ENCODE measurements around the gene PLXNA2.

Gene PLXNA2

DNA sequence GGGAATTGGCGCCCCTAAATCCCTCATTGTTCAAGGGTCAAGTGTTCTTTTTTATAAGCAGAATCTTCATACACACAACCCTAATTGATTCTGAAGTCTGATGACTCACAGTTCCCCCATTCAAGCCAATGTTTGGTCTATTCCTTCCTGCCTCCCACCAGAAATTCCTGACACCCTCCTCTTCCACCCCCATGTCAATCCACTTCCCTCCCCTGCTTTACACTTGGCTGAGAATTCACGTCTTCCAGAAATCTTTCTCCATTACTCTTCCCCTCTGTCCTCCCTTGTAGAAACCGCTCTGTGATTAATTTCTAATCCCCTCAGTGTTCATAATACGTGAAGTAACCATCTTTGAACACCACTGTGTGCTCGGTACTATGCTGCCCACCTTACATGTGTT is 257.0 kb downstream of the PLXNA2 start:
- no peak overlapping the region for H3K9ac ChIP-seq (ENCODE audit: low read depth, low read length)
- H3K36me3 ChIP-seq (ENCODE audit: insufficient read depth, low read length), result no peaks in the 10 kb centered on the region
- no peaks in the 10 kb centered on the region for H3K9me3 ChIP-seq (ENCODE audit: control insufficient read depth, insufficient read depth, low read length)
- no peaks in the 10 kb centered on the region for H3K4me1 ChIP-seq (ENCODE audit: insufficient read depth, low read length)

GRCh38 chr1:207985996-207986395 is 258.2 kb downstream of the PLXNA2 start:
- no peaks in the 10 kb centered on the region for H3K36me3 ChIP-seq (ENCODE audit: insufficient read depth, low read length)
- H3K9me3 ChIP-seq (ENCODE audit: control insufficient read depth, insufficient read depth, low read length), result no peaks in the 10 kb centered on the region

GRCh38 chr1:207984831-207985572 is 259.2 kb downstream of the PLXNA2 start:
- H3K4me1 ChIP-seq (ENCODE audit: insufficient read depth, low read length), result no peaks in the 10 kb centered on the region
- no peaks in the 10 kb centered on the region for H3K9me3 ChIP-seq (ENCODE audit: control insufficient read depth, insufficient read depth, low read length)
- H3K9ac ChIP-seq (ENCODE audit: low read depth, low read length), result no peak overlapping the region
- no peaks in the 10 kb centered on the region for H3K36me3 ChIP-seq (ENCODE audit: insufficient read depth, low read length)

More at GRCh38 chr1:207985996-207986395, 258.2 kb downstream of the PLXNA2 start:
- no peaks in the 10 kb centered on the region for H3K4me1 ChIP-seq (ENCODE audit: insufficient read depth, low read length)
- H3K9ac ChIP-seq (ENCODE audit: low read depth, low read length), result no peak overlapping the region

DNA sequence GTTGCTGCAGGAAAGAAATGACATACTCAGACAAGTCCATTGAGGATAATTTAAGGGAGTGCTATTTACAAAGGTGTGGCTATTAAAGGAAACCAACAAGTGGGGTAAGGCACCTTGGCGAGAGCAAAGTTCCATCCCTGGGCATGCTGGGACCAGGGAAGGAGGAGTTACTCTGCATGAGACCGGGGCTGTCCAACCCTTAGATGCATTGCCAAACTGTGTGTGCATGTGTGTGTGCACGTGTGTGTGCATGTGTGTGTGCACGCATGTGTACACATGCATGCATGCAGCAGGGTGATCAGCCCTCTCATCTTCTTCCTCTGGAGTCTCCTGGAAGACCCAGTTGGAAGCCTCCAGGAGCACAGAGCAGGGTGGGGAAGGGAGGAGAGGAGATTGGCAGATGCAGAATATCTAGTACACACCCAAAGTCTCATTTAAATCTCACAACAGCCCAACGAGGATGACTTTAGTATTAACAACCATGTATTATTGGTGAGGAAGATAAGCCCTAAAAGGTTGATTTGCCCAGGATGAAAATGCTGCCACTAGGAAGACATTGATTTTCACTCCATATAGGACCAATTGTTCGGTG is 261.0 kb downstream of the PLXNA2 start:
- Histone ChIP-seq H3K4me1 (ENCODE audit: insufficient read depth, low read length) (no peaks in the 10 kb centered on the region), H3K36me3 (ENCODE audit: insufficient read depth, low read length) (no peaks in the 10 kb centered on the region), H3K9ac (ENCODE audit: low read depth, low read length) (no peak overlapping the region), H3K9me3 (ENCODE audit: control insufficient read depth, insufficient read depth, low read length) (no peaks in the 10 kb centered on the region)

GRCh38 chr1:207981976-207982375 is 262.2 kb downstream of the PLXNA2 start:
- Histone ChIP-seq H3K36me3 (ENCODE audit: insufficient read depth, low read length) (no peaks in the 10 kb centered on the region), H3K4me1 (ENCODE audit: insufficient read depth, low read length) (no peaks in the 10 kb centered on the region), H3K9me3 (ENCODE audit: control insufficient read depth, insufficient read depth, low read length) (no peaks in the 10 kb centered on the region), H3K9ac (ENCODE audit: low read depth, low read length) (no peak overlapping the region)

DNA sequence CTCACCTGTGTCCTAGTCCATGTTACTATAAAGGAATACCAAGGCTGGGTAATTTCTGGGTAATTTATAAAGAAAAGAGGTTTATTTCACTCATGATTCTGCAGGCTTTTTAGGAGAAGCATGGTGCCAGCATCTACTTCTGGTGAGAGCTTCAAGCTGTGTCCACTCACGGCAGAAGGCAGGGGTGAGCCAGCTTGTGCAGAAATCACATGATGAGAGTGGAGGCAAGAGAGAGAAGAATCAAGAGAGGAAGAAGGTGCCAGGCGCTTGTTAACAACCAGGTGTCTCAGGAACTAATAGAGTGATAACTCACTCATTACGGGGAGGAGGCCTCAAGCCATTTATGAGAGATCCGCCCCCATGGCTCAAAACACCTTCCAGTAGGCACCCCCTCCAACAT is 265.7 kb downstream of the PLXNA2 start:
- Histone ChIP-seq H3K4me1 (ENCODE audit: insufficient read depth, low read length) (no peaks in the 10 kb centered on the region), H3K9me3 (ENCODE audit: control insufficient read depth, insufficient read depth, low read length) (no peaks in the 10 kb centered on the region), H3K36me3 (ENCODE audit: insufficient read depth, low read length) (no peaks in the 10 kb centered on the region), H3K9ac (ENCODE audit: low read depth, low read length) (no peak overlapping the region)

DNA sequence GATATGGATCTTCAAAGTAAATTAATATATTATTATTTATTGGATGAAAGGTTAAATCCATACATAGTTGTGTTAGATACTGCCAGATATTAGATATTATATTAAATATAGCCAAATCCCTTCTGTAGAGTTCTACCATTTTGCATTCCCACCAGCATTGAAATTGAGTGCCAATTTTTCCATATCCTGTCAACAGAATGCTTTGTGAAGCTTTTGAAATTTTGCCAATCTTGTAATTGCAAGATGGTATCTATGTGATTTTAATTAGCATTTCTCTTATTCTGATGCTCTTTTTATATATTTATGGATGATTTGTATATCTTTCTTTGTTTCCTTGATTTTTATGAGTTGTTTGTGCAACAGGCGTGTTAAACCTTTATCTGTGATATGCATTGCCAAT is 266.3 kb downstream of the PLXNA2 start:
- Histone ChIP-seq H3K9ac (ENCODE audit: low read depth, low read length) (no peak overlapping the region), H3K36me3 (ENCODE audit: insufficient read depth, low read length) (no peaks in the 10 kb centered on the region), H3K9me3 (ENCODE audit: control insufficient read depth, insufficient read depth, low read length) (no peaks in the 10 kb centered on the region), H3K4me1 (ENCODE audit: insufficient read depth, low read length) (no peaks in the 10 kb centered on the region)

DNA sequence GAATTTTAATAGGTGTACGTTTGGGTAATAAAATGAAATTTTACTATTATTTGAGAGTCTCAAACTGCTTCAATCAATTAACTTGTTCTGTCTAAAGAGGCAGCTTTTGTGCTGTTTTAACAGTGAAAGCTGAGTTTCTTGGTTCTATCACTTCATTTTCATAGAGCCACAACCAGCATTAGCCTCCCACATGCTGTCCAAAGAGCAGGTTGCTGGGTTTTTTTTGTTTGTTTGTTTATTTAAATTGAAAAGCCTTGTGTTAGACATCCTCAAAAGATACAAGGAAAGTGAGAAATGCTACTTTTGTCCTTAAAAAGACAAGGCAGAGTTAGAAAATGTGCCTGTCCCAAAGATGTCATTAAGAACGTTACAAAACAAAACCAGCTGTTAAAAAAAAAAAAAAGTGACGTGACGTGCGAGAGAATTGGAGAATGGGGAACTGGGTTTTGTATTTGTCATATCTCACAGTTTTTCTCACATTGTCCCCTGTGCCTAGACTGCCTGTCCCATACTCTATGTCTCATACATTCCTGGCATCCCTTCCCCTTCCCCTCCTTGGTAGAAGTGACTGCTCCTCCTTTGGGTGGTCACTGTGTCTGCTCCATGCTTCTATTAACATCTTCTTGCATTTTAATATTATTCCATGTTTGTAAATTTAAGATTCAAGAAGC is 270.2 kb downstream of the PLXNA2 start:
- Histone ChIP-seq H3K9me3 (ENCODE audit: control insufficient read depth, insufficient read depth, low read length) (no peaks in the 10 kb centered on the region), H3K9ac (ENCODE audit: low read depth, low read length) (no peak overlapping the region), H3K4me1 (ENCODE audit: insufficient read depth, low read length) (no peaks in the 10 kb centered on the region), H3K36me3 (ENCODE audit: insufficient read depth, low read length) (no peaks in the 10 kb centered on the region)

GRCh38 chr1:207972337-207972736 is 271.8 kb downstream of the PLXNA2 start:
- no peak overlapping the region for H3K9ac ChIP-seq (ENCODE audit: low read depth, low read length)
- no peaks in the 10 kb centered on the region for H3K36me3 ChIP-seq (ENCODE audit: insufficient read depth, low read length)
- no peaks in the 10 kb centered on the region for H3K9me3 ChIP-seq (ENCODE audit: control insufficient read depth, insufficient read depth, low read length)
- H3K4me1 ChIP-seq (ENCODE audit: insufficient read depth, low read length), result no peaks in the 10 kb centered on the region

Data from ES-I3 (cell line).